Measurements from ENCODE around the gene ZNF670. TPM values are rescaled to one million over a fixed set of nuclear protein-coding genes. Genes with fewer than 3 reads are reported as not detected.

The ZNF670 gene
- polyA plus RNA-seq, 1 of the 3 experiments (the other 2 are of a cell fraction), result 0.84 TPM

- no peak for TF ChIP-seq EP300 (IDR thresholded peaks at IDR 0.05; ENCODE audit: borderline replicate concordance in 1 of 2, low read depth in 1 of 2, low read length in 1 of 2)
- TF ChIP-seq CHD2 (IDR thresholded peaks at IDR 0.05; ENCODE audit: low read length, partially characterized antibody), result no peak
- no peak for TF ChIP-seq RCOR1 (IDR thresholded peaks at IDR 0.05; ENCODE audit: low read length)
- no peak for TF ChIP-seq JUND (IDR thresholded peaks at IDR 0.05)
- no peak for TF ChIP-seq RXRA (IDR thresholded peaks at IDR 0.05; ENCODE audit: borderline replicate concordance, low read depth)
Measured at GRCh38 chr1:247113733-247114271, 35.2 kb upstream of the ZNF670 start (continued).

GRCh38 chr1:247113094-247113497, 34.5 kb upstream of the ZNF670 start:
- no peak overlapping the region for H3K27ac ChIP-seq (ENCODE audit: low read depth in 2 of 2, low read length in 1 of 2)
- ChIA-PET CTCF (no interaction called here), POLR2A (no interaction called here)
- H3K4me2 ChIP-seq, result no peak overlapping the region
- WGBS (ENCODE audit: low lambda C conversion rate), result 90% methylated on average over 5 of the region's 5 CpGs
- H3K36me3 ChIP-seq (replicated peaks in 1 of 2; ENCODE audit: control insufficient read depth in 1 of 2, insufficient read depth in 2 of 2, low read length in 1 of 2), result no peaks in the 10 kb centered on the region
- no peaks in the 10 kb centered on the region for H3K27me3 ChIP-seq (ENCODE audit: insufficient read depth)
- no peaks in the 10 kb centered on the region for H3K79me2 ChIP-seq (ENCODE audit: insufficient read depth)
- TF ChIP-seq CHD2 (IDR thresholded peaks at IDR 0.05; ENCODE audit: low read length, partially characterized antibody), result no peak
- TF ChIP-seq NFIC (IDR thresholded peaks at IDR 0.05; ENCODE audit: borderline replicate concordance), result peak; percentile 36; the same call in 1 of the 2 replicates
- H4K20me1 ChIP-seq (ENCODE audit: insufficient read depth), result no peaks in the 10 kb centered on the region
- peaks cover 9% of the 10 kb centered on the region for H3F3A ChIP-seq (replicated peaks; ENCODE audit: insufficient read depth)
- no peak overlapping the region for H3K9ac ChIP-seq
- peak; percentile 39 for DNase-seq
- H3K4me3 ChIP-seq (ENCODE audit: low read depth in 2 of 2, low read length in 1 of 2), result no peak overlapping the region
- no peaks in the 10 kb centered on the region for H3K9me3 ChIP-seq
- no peaks in the 10 kb centered on the region for H3K9me2 ChIP-seq
- H3K4me1 ChIP-seq (ENCODE audit: control insufficient read depth in 1 of 2, insufficient read depth in 2 of 2, low read depth in 1 of 2, low read length in 1 of 2), result peaks cover 0 to 22% of the 10 kb centered on the region in 2 experiments; a peak in 1 of 4 replicates
- no peak overlapping the region for H2AFZ ChIP-seq (ENCODE audit: low read depth)

- ChIA-PET CTCF (no interaction called here), POLR2A (interaction anchor here (1.2 to 1.4 kb wide), 3 partner anchors 34 to 181 kb away, joined by 6 to 9 read pairs (median 8); partner anchors contain the start of genes AHCTF1 and ZNF670)
- Histone ChIP-seq H4K20me1 (ENCODE audit: insufficient read depth) (no peaks in the 10 kb centered on the region), H3K27me3 (ENCODE audit: insufficient read depth) (no peaks in the 10 kb centered on the region), H3F3A (replicated peaks; ENCODE audit: insufficient read depth) (peaks cover 9% of the 10 kb centered on the region), H3K9ac (no peak overlapping the region), H3K79me2 (ENCODE audit: insufficient read depth) (no peaks in the 10 kb centered on the region), H3K4me1 (ENCODE audit: control insufficient read depth in 1 of 2, insufficient read depth in 2 of 2, low read depth in 1 of 2, low read length in 1 of 2) (peaks cover 0 to 22% of the 10 kb centered on the region in 2 experiments; a peak in 1 of 4 replicates), H2AFZ (ENCODE audit: low read depth) (peak overlapping the region; percentile 91; the same call in 1 of the 2 replicates), H3K4me3 (ENCODE audit: low read depth in 2 of 2, low read length in 1 of 2) (peak overlapping the region in 1 of 2 experiments; percentile 71; a peak in 1 of 4 replicates), H3K9me3 (no peaks in the 10 kb centered on the region), H3K4me2 (peak overlapping the region; percentile 86), H3K36me3 (replicated peaks in 1 of 2; ENCODE audit: control insufficient read depth in 1 of 2, insufficient read depth in 2 of 2, low read length in 1 of 2) (no peaks in the 10 kb centered on the region), H3K9me2 (no peaks in the 10 kb centered on the region), H3K27ac (ENCODE audit: low read depth in 2 of 2, low read length in 1 of 2) (peak overlapping the region in 1 of 2 experiments; percentile 39; a peak in 1 of 4 replicates)
- WGBS (ENCODE audit: low lambda C conversion rate), result 75% methylated on average over 8 of the region's 9 CpGs
- TF ChIP-seq PBX3 (IDR thresholded peaks at IDR 0.05), result peak; percentile 8; the same call in 1 of the 2 replicates
- no peak for TF ChIP-seq FOSL2 (IDR thresholded peaks at IDR 0.05; ENCODE audit: borderline replicate concordance, low read depth)
- DNase-seq, result no peak
Measured at GRCh38 chr1:247112479-247112781, 33.8 kb upstream of the ZNF670 start.

Measured in SK-N-SH (cell line).